ENCODE data around the gene CFDP1. TPM values are rescaled to one million over a fixed set of nuclear protein-coding genes. Genes with fewer than 3 reads are reported as not detected.

Gene CFDP1
- total and polyA plus RNA-seq, 2 donors (not counting 3 experiments of a cell fraction or from before 2014, with no cell fraction given): 17.8 to 53.8 TPM

DNA sequence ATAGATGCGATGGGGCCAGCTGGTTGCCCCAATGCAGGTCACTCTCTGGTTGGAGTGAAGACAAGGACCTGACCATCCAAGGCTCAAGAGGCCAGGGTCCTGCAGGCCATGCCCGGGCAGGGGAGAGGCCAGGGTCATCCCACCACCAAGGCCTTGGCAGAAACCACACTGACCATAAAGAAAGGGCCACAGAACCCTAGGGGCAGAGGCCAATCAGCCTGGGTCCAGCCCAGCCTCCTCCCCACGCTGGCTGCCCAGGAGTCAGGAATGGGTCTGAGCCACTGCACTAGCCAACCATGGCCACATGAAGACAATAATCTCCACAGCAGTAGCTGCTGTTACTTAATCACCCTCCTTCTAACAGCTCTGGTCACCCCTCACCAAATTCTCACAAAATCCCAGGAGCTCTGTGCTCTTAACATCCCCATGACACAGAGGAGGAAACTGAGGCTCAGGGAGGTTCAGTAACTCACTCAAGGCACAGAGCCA, 171.7 kb downstream of the CFDP1 start:
- POLR2A ChIA-PET: interaction anchor here (1.2 kb wide), 1 partner anchor 79 kb away, joined by 3 read pairs; no protein-coding TSS in a partner anchor
- H4K20me1 ChIP-seq (replicated peaks; ENCODE audit: control insufficient read depth, extremely low read depth, insufficient read depth, low read length): no peaks in the 10 kb centered on the region
- H2AFZ ChIP-seq (ENCODE audit: low read depth, low read length): no peak overlapping the region
- CTCF ChIA-PET: interaction anchor here (1.1 to 1.5 kb wide), 6 partner anchors 11 to 124 kb away, joined by 3 to 8 read pairs (median 4); no protein-coding TSS in a partner anchor
- BruUV-seq (replicated peaks): no TSS peak
- H3K79me2 ChIP-seq (ENCODE audit: control insufficient read depth, insufficient read depth, low read length): peaks cover 92% of the 10 kb centered on the region
- H3K4me3 ChIP-seq (replicated peaks in 1 of 3; ENCODE audit: insufficient read depth in 1 of 3, low read depth in 1 of 3, low read length in 3 of 3): no peak overlapping the region
- no peaks in the 10 kb centered on the region for H3K9me3 ChIP-seq (replicated peaks; ENCODE audit: control insufficient read depth, insufficient read depth, low read length)
- intact Hi-C loops (cut with micrococcal nuclease): no loop called here
- no peak for DNase-seq (ENCODE audit: low read depth, low spot score)
- TF ChIP-seq, protein P1, sequence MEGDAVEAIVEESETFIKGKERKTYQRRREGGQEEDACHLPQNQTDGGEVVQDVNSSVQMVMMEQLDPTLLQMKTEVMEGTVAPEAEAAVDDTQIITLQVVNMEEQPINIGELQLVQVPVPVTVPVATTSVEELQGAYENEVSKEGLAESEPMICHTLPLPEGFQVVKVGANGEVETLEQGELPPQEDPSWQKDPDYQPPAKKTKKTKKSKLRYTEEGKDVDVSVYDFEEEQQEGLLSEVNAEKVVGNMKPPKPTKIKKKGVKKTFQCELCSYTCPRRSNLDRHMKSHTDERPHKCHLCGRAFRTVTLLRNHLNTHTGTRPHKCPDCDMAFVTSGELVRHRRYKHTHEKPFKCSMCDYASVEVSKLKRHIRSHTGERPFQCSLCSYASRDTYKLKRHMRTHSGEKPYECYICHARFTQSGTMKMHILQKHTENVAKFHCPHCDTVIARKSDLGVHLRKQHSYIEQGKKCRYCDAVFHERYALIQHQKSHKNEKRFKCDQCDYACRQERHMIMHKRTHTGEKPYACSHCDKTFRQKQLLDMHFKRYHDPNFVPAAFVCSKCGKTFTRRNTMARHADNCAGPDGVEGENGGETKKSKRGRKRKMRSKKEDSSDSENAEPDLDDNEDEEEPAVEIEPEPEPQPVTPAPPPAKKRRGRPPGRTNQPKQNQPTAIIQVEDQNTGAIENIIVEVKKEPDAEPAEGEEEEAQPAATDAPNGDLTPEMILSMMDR (IDR thresholded peaks at IDR 0.05; ENCODE audit: extremely low read depth in 1 of 2, insufficient read depth in 1 of 2, low read depth in 1 of 2, low read length in 2 of 2): no peak
- no peak for TF ChIP-seq JUN (IDR thresholded peaks at IDR 0.05; ENCODE audit: borderline replicate concordance, insufficient read depth, insufficient read length, low read depth)
- no peak for TF ChIP-seq MAX (IDR thresholded peaks at IDR 0.05; ENCODE audit: insufficient read depth, insufficient read length)
- no peak for TF ChIP-seq GATA2 (IDR thresholded peaks at IDR 0.05; ENCODE audit: insufficient read depth, insufficient read length, low read depth, low read length)
- no peak for TF ChIP-seq MYC (IDR thresholded peaks at IDR 0.05; ENCODE audit: low read depth, low read length)
- TF ChIP-seq EZH2 (IDR thresholded peaks at IDR 0.05; ENCODE audit: borderline replicate concordance, low read depth, low read length, severe bottlenecking): no peak
- no peak for TF ChIP-seq POLR2A (IDR thresholded peaks at IDR 0.05; ENCODE audit: low read depth, low read length)
- TF ChIP-seq FOS (IDR thresholded peaks at IDR 0.05; ENCODE audit: borderline replicate concordance, insufficient read depth, low read length): no peak
- no peak for TF ChIP-seq POLR2AphosphoS5 (IDR thresholded peaks at IDR 0.05; ENCODE audit: insufficient read depth, low read depth, low read length)
- H3K4me1 ChIP-seq (ENCODE audit: control insufficient read depth, extremely low read depth, insufficient read depth, low read length): peaks cover 69% of the 10 kb centered on the region
- dilution Hi-C loops (cut with MboI; ENCODE audit: extremely low pct_ligation_motif_present, low sequenced_read_pairs): no loop called here
- FAIRE-seq: peak; percentile 48
- H3K9ac ChIP-seq (replicated peaks; ENCODE audit: extremely low read depth, insufficient read depth, low read length): no peak overlapping the region
- peaks cover 2 to 5% of the 10 kb centered on the region in 2 experiments for H3K36me3 ChIP-seq (ENCODE audit: control insufficient read depth in 2 of 2, extremely low read depth in 1 of 2, insufficient read depth in 2 of 2, low read length in 2 of 2)
- no peaks in the 10 kb centered on the region for H3K9me1 ChIP-seq (replicated peaks; ENCODE audit: control insufficient read depth, extremely low read depth, insufficient read depth, low read length)
- H3K27ac ChIP-seq (ENCODE audit: insufficient read depth, low read depth, low read length): peak overlapping the region; percentile 51
- no peaks in the 10 kb centered on the region for H3K27me3 ChIP-seq (ENCODE audit: control insufficient read depth in 2 of 2, insufficient read depth in 2 of 2, low read length in 2 of 2)
- peak overlapping the region; percentile 14 for H3K4me2 ChIP-seq (ENCODE audit: insufficient read depth, low read length)
